ENCODE data around the gene C2orf69.

C2orf69 gene

DNA sequence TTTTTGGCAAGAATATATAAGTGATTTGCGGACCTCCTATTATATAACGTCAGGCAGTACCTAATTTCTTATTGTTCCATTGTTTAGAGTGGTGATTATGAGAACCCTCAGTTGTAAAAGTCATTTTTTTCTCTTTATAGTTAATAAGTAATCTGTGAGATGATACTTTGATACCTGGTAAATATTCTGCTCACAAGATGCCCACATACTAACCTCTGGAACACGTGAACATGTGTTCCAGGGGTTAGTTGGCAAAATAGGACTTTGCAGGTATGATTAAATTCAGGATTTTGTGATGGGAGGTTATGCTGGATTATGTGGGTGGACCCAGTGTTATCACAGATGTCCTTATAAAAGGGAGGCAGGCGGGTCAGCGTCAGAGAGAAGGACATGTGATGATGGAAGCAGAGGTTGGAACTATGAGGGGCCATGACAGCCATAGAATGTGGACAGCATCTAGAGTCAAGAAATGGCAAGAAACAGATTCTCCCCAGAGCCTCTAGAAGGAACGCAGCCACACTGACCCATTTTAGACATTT lies 61.1 kb downstream of the C2orf69 start:
- no peak for FAIRE-seq

DNA sequence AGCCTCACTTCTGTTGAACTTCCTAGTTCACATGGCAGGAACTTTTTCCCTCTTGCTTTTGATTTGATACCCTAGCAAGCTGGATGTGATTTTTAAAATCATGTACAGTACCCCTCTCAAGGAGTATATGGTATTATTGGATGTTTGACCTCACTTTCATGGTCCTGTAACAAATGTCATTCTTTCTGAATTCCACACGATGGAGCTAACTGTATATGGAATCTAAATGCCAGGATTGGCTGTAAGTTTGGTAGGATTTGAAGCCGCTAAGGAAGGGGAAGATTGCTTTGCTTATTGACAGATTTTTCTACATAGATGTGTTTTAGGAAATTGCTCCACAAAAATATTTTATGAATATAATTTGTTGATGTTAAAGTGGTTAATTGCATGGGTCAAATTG lies 62.6 kb downstream of the C2orf69 start:
- no peak for FAIRE-seq

DNA sequence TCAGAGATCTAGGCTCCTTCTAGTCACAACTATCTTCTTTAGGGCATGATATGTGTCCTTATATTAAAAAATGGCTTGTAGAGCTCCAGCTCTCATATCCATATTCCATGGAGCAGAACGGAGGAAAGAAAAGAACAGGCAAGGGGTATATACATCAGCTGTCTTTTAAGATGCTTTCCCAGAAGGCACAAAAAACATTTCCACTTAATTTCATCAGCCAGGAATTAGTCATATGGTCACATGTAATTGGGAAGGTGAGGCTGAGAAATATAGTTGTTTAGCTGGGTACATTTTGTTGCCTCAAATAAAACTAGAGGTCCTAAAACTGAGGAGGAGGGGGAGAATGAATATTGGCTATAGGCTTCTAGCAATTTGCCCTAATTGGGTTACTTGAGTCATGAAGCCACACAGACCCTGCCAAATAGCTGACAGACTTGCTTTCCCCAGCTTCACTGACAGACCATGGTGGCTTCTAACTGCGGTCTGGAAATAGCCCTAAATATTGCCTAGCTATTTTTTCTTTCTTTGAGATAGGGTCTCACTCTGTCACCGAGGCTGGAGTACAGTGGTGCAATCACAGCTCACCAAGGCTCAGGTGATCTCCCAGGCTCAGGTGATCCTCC lies 64.3 kb downstream of the C2orf69 start:
- no peak for FAIRE-seq
